Endothelial cell of umbilical vein (primary cell): Measurements from ENCODE around the gene CCT4. TPM values are rescaled to one million over a fixed set of nuclear protein-coding genes. Genes with fewer than 3 reads are reported as not detected.

Experiments used
- BruUV-seq: library from RNA; stranded (reverse); fragments of 400-500 nt; replicated peaks from 2 replicates; lab custom pipeline; 2021; lab: Mats Ljungman, UMichigan
- CTCF ChIA-PET: fragments of 300-600, 350-600 bp; sonication (Branson Sonifier 250); formaldehyde crosslinking; loops from one replicate; lab custom pipeline; 2021; ENCODE audit warnings: antibody characterized with exemption, inconsistent platforms; lab: Charles Lee
- POLR2A ChIA-PET: fragments of 300-600, 350-600 bp; sonication (Branson Sonifier 250); formaldehyde crosslinking; loops from one replicate; lab custom pipeline; 2021; ENCODE audit warnings: antibody characterized with exemption, inconsistent platforms; lab: Charles Lee
- DNase-seq: peaks from one replicate; pipeline ENCODE4 v3.0.0-alpha.2; 2011; ENCODE audit warnings: low read depth, low spot score
- FAIRE-seq: peaks from 2 replicates; lab custom pipeline; 2011; peaks lifted over from hg19 to GRCh38; lab: Jason Lieb, UNC
- H2AFZ ChIP-seq: 2 replicates; pipeline ENCODE4 v1.6.0; 2012; ENCODE audit warnings: low read depth, low read length, control low read depth, inconsistent platforms
- H3K27ac ChIP-seq: 2 replicates; pipeline ENCODE4 v1.5.1; 2011; ENCODE audit warnings: low read depth, mild to moderate bottlenecking, control low read depth, low read length, moderate library complexity; ENCODE audit not compliant: insufficient read depth
- H3K27me3 ChIP-seq, 2 experiments: 2 replicates each; pipeline versions ENCODE4 v1.6.0 to v1.6.1; 2011; ENCODE audit warnings: low read length in 2 of 2, mixed read lengths in 1 of 2; ENCODE audit not compliant: control insufficient read depth in 2 of 2, insufficient read depth in 2 of 2
- H3K36me3 ChIP-seq, 2 experiments: 2 replicates in 1 of 2; 3 replicates in 1 of 2; pipeline ENCODE4 v1.5.1; 2011; ENCODE audit warnings: low read length in 2 of 2, mild to moderate bottlenecking in 1 of 2, moderate library complexity in 1 of 2; ENCODE audit not compliant: control insufficient read depth in 2 of 2, insufficient read depth in 2 of 2; ENCODE audit errors: extremely low read depth in 1 of 2
- H3K4me1 ChIP-seq: 3 replicates; pipeline ENCODE4 v1.5.1; 2011; ENCODE audit warnings: mild to moderate bottlenecking, low read length; ENCODE audit not compliant: control insufficient read depth, insufficient read depth; ENCODE audit errors: extremely low read depth
- H3K4me2 ChIP-seq: 2 replicates; pipeline ENCODE4 v1.6.1; 2011; ENCODE audit warnings: low read length, control low read depth, mixed read lengths; ENCODE audit not compliant: insufficient read depth
- H3K4me3 ChIP-seq, 3 experiments: fragments of 200-600 bp in 1 of 3; sonication (generic), shearing (Covaris generic) in 1 of 3; replicated peaks in 1 of 3; 2 replicates each; pipeline ENCODE4 v1.5.1; 2011 to 2016; ENCODE audit warnings: control low read depth in 3 of 3, low read length in 3 of 3, mild to moderate bottlenecking in 2 of 3, inconsistent platforms in 1 of 3, low read depth in 1 of 3, moderate library complexity in 1 of 3; ENCODE audit not compliant: insufficient read depth in 1 of 3
- H3K79me2 ChIP-seq: 2 replicates; pipeline ENCODE4 v1.6.0; 2012; ENCODE audit warnings: low read length, inconsistent platforms; ENCODE audit not compliant: control insufficient read depth, insufficient read depth
- H3K9ac ChIP-seq: replicated peaks from 2 replicates; pipeline ENCODE3; 2011; ENCODE audit warnings: low read length, control low read depth; ENCODE audit not compliant: insufficient read depth; ENCODE audit errors: extremely low read depth
- H3K9me1 ChIP-seq: replicated peaks from 3 replicates; pipeline ENCODE4 v1.6.0; 2011; ENCODE audit warnings: mild to moderate bottlenecking, low read length; ENCODE audit not compliant: control insufficient read depth, insufficient read depth; ENCODE audit errors: extremely low read depth
- H3K9me3 ChIP-seq: replicated peaks from 2 replicates; pipeline ENCODE4 v1.5.1; 2012; ENCODE audit warnings: low read length, inconsistent platforms; ENCODE audit not compliant: control insufficient read depth, insufficient read depth
- H4K20me1 ChIP-seq: replicated peaks from 2 replicates; pipeline ENCODE3; 2011; ENCODE audit warnings: mild to moderate bottlenecking, low read length; ENCODE audit not compliant: control insufficient read depth, insufficient read depth; ENCODE audit errors: extremely low read depth
- EZH2 ChIP-seq: IDR thresholded peaks from 2 replicates; pipeline ENCODE4 v1.6.1; 2012; ENCODE audit warnings: borderline replicate concordance, low read depth, mild to moderate bottlenecking, moderate library complexity, low read length, inconsistent platforms; ENCODE audit not compliant: severe bottlenecking
- FOS ChIP-seq: IDR thresholded peaks from 2 replicates; pipeline ENCODE4 v1.6.1; 2011; ENCODE audit warnings: mild to moderate bottlenecking, low read length, moderate library complexity, borderline replicate concordance; ENCODE audit not compliant: insufficient read depth
- JUN ChIP-seq: IDR thresholded peaks from 2 replicates; pipeline ENCODE4 v1.6.1; 2011; ENCODE audit warnings: borderline replicate concordance, low read depth; ENCODE audit not compliant: insufficient read length, insufficient read depth
- MYC ChIP-seq: IDR thresholded peaks from one replicate; pipeline ENCODE4 v1.6.1; 2011; ENCODE audit warnings: mild to moderate bottlenecking, low read depth, low read length
- POLR2AphosphoS5 ChIP-seq: IDR thresholded peaks from 2 replicates; pipeline ENCODE4 v1.6.1; 2012; ENCODE audit warnings: low read depth, mild to moderate bottlenecking, control low read depth, low read length, moderate library complexity; ENCODE audit not compliant: insufficient read depth
- dilution Hi-C: fragments of 300-500 bp; cut with MboI; formaldehyde crosslinking; loops from one replicate; pipeline ENCODE4 v1.15.0; 2019; ENCODE audit warnings: low sequenced_read_pairs; ENCODE audit not compliant: extremely low pct_ligation_motif_present
- intact Hi-C: fragments of 100-400 bp; cut with micrococcal nuclease; formaldehyde crosslinking; loops from one replicate; pipeline ENCODE4 v1.10.0; 2022
- polyA plus RNA-seq, 4 experiments: library from polyadenylated mRNA; depleted of rRNA in 3 of 4; stranded (reverse) in 3 of 4; unstranded in 1 of 4; fragments of >200 nt; gene quantifications; 2 replicates each; pipeline versions ENCODE4 v1.2.1 to v1.2.3, GENCODE V29; 2011 to 2012; ENCODE audit warnings: missing spikeins in 1 of 4
- total RNA-seq: library from RNA; stranded (reverse); gene quantifications from 2 replicates; pipeline ENCODE4 v1.2.3, GENCODE V29; 2021
- TF ChIP-seq, protein P1 (sequence below), 2 donors: IDR thresholded peaks; 1 replicate in 1 of 2; 2 replicates in 1 of 2; pipeline ENCODE4 v1.5.1; 2011; ENCODE audit warnings: low read length in 2 of 2, mild to moderate bottlenecking in 2 of 2, moderate library complexity in 2 of 2, control low read depth in 1 of 2, inconsistent platforms in 1 of 2, low read depth in 1 of 2; ENCODE audit not compliant: insufficient read depth in 1 of 2; ENCODE audit errors: extremely low read depth in 1 of 2
- TF ChIP-seq, protein P2 (sequence below): IDR thresholded peaks from 2 replicates; pipeline ENCODE4 v1.6.1; 2011; ENCODE audit not compliant: insufficient read depth, insufficient read length

The CCT4 gene
- total and polyA plus RNA-seq, 2 donors (not counting 3 experiments of a cell fraction or from before 2014, with no cell fraction given) = 78.5 to 220 TPM

GRCh38 chr2:61898810-61899209 is 10.4 kb upstream of the CCT4 start:
- intact Hi-C loops = no loop called here
- no peak overlapping the region for H2AFZ ChIP-seq
- no peak overlapping the region for H3K9ac ChIP-seq
- H3K4me3 ChIP-seq = no peak overlapping the region
- no peak overlapping the region for H3K27ac ChIP-seq
- H3K27me3 ChIP-seq = no peaks in the 10 kb centered on the region
- no peaks in the 10 kb centered on the region for H3K9me3 ChIP-seq
- TF ChIP-seq, protein P1, sequence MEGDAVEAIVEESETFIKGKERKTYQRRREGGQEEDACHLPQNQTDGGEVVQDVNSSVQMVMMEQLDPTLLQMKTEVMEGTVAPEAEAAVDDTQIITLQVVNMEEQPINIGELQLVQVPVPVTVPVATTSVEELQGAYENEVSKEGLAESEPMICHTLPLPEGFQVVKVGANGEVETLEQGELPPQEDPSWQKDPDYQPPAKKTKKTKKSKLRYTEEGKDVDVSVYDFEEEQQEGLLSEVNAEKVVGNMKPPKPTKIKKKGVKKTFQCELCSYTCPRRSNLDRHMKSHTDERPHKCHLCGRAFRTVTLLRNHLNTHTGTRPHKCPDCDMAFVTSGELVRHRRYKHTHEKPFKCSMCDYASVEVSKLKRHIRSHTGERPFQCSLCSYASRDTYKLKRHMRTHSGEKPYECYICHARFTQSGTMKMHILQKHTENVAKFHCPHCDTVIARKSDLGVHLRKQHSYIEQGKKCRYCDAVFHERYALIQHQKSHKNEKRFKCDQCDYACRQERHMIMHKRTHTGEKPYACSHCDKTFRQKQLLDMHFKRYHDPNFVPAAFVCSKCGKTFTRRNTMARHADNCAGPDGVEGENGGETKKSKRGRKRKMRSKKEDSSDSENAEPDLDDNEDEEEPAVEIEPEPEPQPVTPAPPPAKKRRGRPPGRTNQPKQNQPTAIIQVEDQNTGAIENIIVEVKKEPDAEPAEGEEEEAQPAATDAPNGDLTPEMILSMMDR (IDR thresholded peaks at IDR 0.05; ENCODE audit: extremely low read depth in 1 of 2, insufficient read depth in 1 of 2, low read depth in 1 of 2, low read length in 2 of 2) = peak in 1 of 2 donors; percentile 37
- TF ChIP-seq, protein P2, sequence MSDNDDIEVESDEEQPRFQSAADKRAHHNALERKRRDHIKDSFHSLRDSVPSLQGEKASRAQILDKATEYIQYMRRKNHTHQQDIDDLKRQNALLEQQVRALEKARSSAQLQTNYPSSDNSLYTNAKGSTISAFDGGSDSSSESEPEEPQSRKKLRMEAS = no peak
- TF ChIP-seq JUN = no peak
- H3K79me2 ChIP-seq = no peaks in the 10 kb centered on the region
- no peaks in the 10 kb centered on the region for H4K20me1 ChIP-seq
- no peak overlapping the region for H3K4me2 ChIP-seq
- BruUV-seq = no TSS peak
- peak; percentile 30 for DNase-seq
- no peaks in the 10 kb centered on the region for H3K9me1 ChIP-seq
- no peaks in the 10 kb centered on the region for H3K4me1 ChIP-seq
- POLR2A ChIA-PET = no interaction called here
- dilution Hi-C loops = no loop called here
- peak; percentile 8 for FAIRE-seq
- CTCF ChIA-PET = interaction anchor here (0.6 to 1.0 kb wide), 3 partner anchors 11 to 764 kb away, joined by 3 to 12 read pairs (median 3); no protein-coding TSS in a partner anchor
- no peaks in the 10 kb centered on the region for H3K36me3 ChIP-seq

- ChIA-PET POLR2A (no interaction called here), CTCF (no interaction called here)
- FAIRE-seq (no peak), DNase-seq (peak; percentile 52)
- intact Hi-C loops (loop anchor here (2.0 kb wide), 1 partner anchor 33 kb away; the partner anchor contains the start of gene FAM161A), dilution Hi-C loops (no loop called here)
- no peaks in the 10 kb centered on the region for H3K9me3 ChIP-seq
- no peaks in the 10 kb centered on the region for H4K20me1 ChIP-seq
- H3K4me3 ChIP-seq = peak overlapping the region; percentile 91 to 98 (median 95)
- H3K27me3 ChIP-seq = no peaks in the 10 kb centered on the region
- H2AFZ ChIP-seq = peak overlapping the region; percentile 61
- peaks cover 52% of the 10 kb centered on the region for H3K79me2 ChIP-seq
- H3K4me2 ChIP-seq = peak overlapping the region; percentile 94
- H3K4me1 ChIP-seq = peaks cover 11% of the 10 kb centered on the region
- H3K36me3 ChIP-seq = peaks cover 6 to 7% of the 10 kb centered on the region in 2 experiments
- H3K9me1 ChIP-seq = no peaks in the 10 kb centered on the region
- no TSS peak for BruUV-seq
- peak overlapping the region; percentile 95 for H3K9ac ChIP-seq
- peak overlapping the region; percentile 74 for H3K27ac ChIP-seq
- TF ChIP-seq, protein P1 (IDR thresholded peaks at IDR 0.05; ENCODE audit: extremely low read depth in 1 of 2, insufficient read depth in 1 of 2, low read depth in 1 of 2, low read length in 2 of 2) = no peak
- TF ChIP-seq, protein P2 = no peak
- TF ChIP-seq MYC (no peak), FOS (no peak), EZH2 (no peak), POLR2AphosphoS5 (no peak)
Observed at GRCh38 chr2:61887717-61888266, 664 bp downstream of the CCT4 start.
